Heart right ventricle (tissue), 16 donors: ENCODE data around the gene KCTD14. TPM values are rescaled to one million over a fixed set of nuclear protein-coding genes. Genes with fewer than 3 reads are reported as not detected.

Experiments
- ATAC-seq, 8 donors: fragments of 200-7000 bp; cut with Tn5 transposase; one replicate each; pipeline ENCODE4 v1.9.1; 2020; ENCODE audit warnings: mild to moderate bottlenecking in 8 of 8, moderate library complexity in 8 of 8, moderate number of reproducible peaks in 1 of 8
- DNase-seq, 2 donors: peaks; one replicate each; pipeline ENCODE4 v3.0.0-alpha.2; 2020
- H3K27ac ChIP-seq, 10 donors: fragments of 200-600 bp; sonication (generic) in 2 of 10; one replicate each; pipeline versions ENCODE4 v1.5.0 to v1.8.0; 2020 to 2022; ENCODE audit warnings: mild to moderate bottlenecking in 3 of 10
- H3K27me3 ChIP-seq, 7 donors: fragments of 200-600 bp; one replicate each; pipeline ENCODE4 v1.8.0; 2021 to 2022; ENCODE audit warnings: mild to moderate bottlenecking in 2 of 7
- H3K36me3 ChIP-seq, 9 donors: fragments of 200-600 bp; sonication (generic) in 1 of 9; one replicate each; pipeline versions ENCODE4 v1.5.0 to v1.8.0; 2020 to 2022; ENCODE audit warnings: mild to moderate bottlenecking in 2 of 9
- H3K4me1 ChIP-seq, 9 donors: fragments of 200-600 bp; sonication (generic) in 1 of 9; one replicate each; pipeline versions ENCODE4 v1.5.0 to v1.8.0; 2020 to 2022; ENCODE audit warnings: mild to moderate bottlenecking in 4 of 9
- H3K4me3 ChIP-seq, 10 donors: fragments of 200-600 bp; sonication (generic) in 2 of 10; one replicate each; pipeline versions ENCODE4 v1.5.0 to v1.8.0; 2020 to 2022; ENCODE audit warnings: mild to moderate bottlenecking in 7 of 10, moderate library complexity in 2 of 10
- H3K9me3 ChIP-seq, 11 donors: fragments of 200-600 bp in 10 of 11; sonication (generic) in 2 of 11; one replicate each; pipeline versions ENCODE4 v1.5.0 to v1.8.0; 2013 to 2022; ENCODE audit warnings: mild to moderate bottlenecking in 2 of 11, control low read depth in 1 of 11, moderate library complexity in 1 of 11
- WGBS, 2 donors: extraction: QIAGEN DNeasy Blood & Tissue Kit; methylation state at CpG; one replicate each; pipeline ENCODE4 v1.1.7; 2013; ENCODE audit warnings: inconsistent platforms in 1 of 2; 5-methylcytosine and 5-hydroxymethylcytosine counted together
- intact Hi-C, 10 donors: fragments of 100-400 bp; cut with DNase I; formaldehyde crosslinking; loops; one replicate each; pipeline versions ENCODE4 v1.11.1 to v1.14.2; 2022
- long read RNA-seq, 3 donors: library from polyadenylated mRNA; unstranded; transcript quantifications; one replicate each; pipeline ENCODE4 v2.0.0, GENCODE V29; 2020 to 2021
- polyA plus RNA-seq, 2 donors: library from polyadenylated mRNA; stranded (reverse); fragments of 200-250 nt; gene quantifications; one replicate each; pipeline ENCODE4 v1.2.3, GENCODE V29; 2013
- total RNA-seq, 10 donors: library from RNA; stranded (reverse); fragmentation: NEBNext Ultra II Directional in 3 of 10; extraction: Animal tissue kit (Norgen Biotek cat#: 25700) in 3 of 10; gene quantifications; one replicate each; pipeline versions ENCODE4 v1.2.1 to v1.2.4, GENCODE V29; 2021 to 2023
- TF ChIP-seq, protein P1 (sequence below), 9 donors: fragments of 200-600 bp; sonication (generic) in 2 of 9; IDR thresholded peaks; one replicate each; pipeline versions ENCODE4 v1.5.0 to v1.8.0; 2021 to 2022; ENCODE audit warnings: antibody characterized with exemption in 9 of 9, mild to moderate bottlenecking in 5 of 9, moderate library complexity in 1 of 9
- donor health status: Arrhythmogenic right ventricular cardiomyopathy.
- donor health status: ischemic (EF 13 %, LVEDD 7.1; RV severe dilation, severe dysfunction).
- donor health status: healthy with polysubstance abuse.
- donor health status: DM: no; HTN: yes; CAD: no.
- donor health status: DM: no; HTN: no; CAD: no.
- donor health status: ischemic (EF 25% LVEDD 6.9; RV normal size, moderate dysfunction).
- donor health status: ischemic (EF 25% LVEDD 5.7; RV mildly dilated, moderate dysfunction).
- donor health status: healthy.
- donor health status: DM: yes; HTN: yes; CAD: no.
- donor health status: Ischemic cardiomyopathy.
- donor health status: ischemic (EF 35%, LVEDD 5.7; RV mildly dilated, moderate dysfunction).
- donor health status: nonischemic (EF 11% LVEDD 7.7; RV severe dilation, severe dysfunction).
- donor health status: DM: yes; HTN: yes; CAD: no.
- donor health status: PGD.
- donor health status: ischemic (EF 29% LVEDD 5.4; RV normal size, mild dysfunction).
- donor health status: nonischemic (EF 23%, LVEDD 6.1; RV moderate dilation, normal function).

The KCTD14 gene, protein sequence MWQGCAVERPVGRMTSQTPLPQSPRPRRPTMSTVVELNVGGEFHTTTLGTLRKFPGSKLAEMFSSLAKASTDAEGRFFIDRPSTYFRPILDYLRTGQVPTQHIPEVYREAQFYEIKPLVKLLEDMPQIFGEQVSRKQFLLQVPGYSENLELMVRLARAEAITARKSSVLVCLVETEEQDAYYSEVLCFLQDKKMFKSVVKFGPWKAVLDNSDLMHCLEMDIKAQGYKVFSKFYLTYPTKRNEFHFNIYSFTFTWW
- total RNA-seq (under 1 TPM in 9 of 10 donors, not detected in 1; 0.17 to 0.53 (median 0.21) TPM), polyA plus RNA-seq (under 1 TPM; 0.15 to 0.49 TPM)
- long read RNA-seq, donor 1, result 0 reads
- long read RNA-seq, donor 2, partial matches to known transcripts, result 0 of 1 reads
- long read RNA-seq, donor 2, other reads (novel, unspliced or antisense), result 0 of 1 reads
- long read RNA-seq, donor 3, partial matches to known transcripts, result 0 of 2 reads
- long read RNA-seq, donor 3, other reads (novel, unspliced or antisense), result 0 of 2 reads

DNA sequence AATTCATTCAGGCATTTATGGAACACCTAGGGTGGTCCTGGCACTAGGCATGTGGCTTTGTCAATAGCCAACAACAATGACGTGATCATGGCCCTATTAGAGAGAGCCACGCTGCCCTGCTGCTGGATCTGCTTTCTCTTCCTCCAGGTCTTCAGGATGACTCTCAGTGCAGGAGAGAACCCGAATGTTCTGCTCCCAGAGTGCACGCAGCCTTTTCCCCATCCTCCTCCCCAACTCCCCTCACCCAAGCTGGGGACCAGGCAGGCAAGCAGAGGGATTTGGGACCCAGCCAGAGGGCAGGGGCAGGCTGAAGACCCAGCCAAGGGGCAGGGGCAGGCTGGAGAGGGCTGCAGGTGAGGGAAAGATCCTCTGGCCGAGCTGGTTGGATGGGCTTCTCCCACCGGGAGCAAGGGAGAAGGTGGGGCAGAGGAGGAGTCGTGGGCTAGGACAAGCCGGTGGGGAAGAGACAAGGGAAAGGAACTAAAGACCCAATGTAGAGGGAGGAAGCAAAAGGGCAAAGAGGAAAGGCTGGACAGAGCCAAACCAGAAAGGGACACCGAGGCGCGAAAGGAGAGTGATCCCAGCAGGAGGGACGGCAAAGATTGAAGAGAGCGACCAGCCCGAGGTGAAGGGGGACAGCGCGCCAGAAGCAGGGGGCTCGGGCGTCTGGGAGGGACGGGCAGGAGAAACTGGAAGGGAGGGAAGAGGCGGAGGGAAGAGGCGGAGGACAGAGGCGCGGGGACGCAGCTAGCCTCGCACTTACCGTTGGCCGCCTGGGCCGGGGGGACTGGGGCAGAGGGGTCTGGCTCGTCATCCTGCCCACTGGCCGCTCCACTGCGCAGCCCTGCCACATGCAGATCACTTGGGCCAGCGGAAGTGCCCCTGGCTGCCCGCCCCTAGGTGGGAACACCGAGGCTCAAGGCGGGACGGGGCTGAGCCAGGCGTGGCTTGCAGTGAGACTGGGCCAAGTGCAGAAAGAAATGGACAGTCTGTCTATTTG, at the start of gene KCTD14:
KCTD14 (minus strand) TSS at position 880 of the 1,000 bp plus-strand sequence; CDS start at position 853, 27 bp downstream.
- H3K4me1 ChIP-seq, result peaks cover 0 to 12% (median 5%) of the 10 kb centered on the region in 9 donors
- DNase-seq (peak; percentile 8 to 23), ATAC-seq (peak; percentile 39 to 79 (median 57))
- no peaks in the 10 kb centered on the region for H3K9me3 ChIP-seq
- H3K27me3 ChIP-seq, result peaks cover 0 to 15% (median 6%) of the 10 kb centered on the region in 7 donors
- H3K27ac ChIP-seq, result peak within 1 kb of the TSS in 1 of 10 donors; percentile 10
- 12 to 17% methylated on average over 36 to 37 of the region's 37 CpGs for WGBS, 2 donors
- H3K36me3 ChIP-seq, result no peaks in the 10 kb centered on the region
- intact Hi-C loops, result no loop called here
- TF ChIP-seq, protein P1, sequence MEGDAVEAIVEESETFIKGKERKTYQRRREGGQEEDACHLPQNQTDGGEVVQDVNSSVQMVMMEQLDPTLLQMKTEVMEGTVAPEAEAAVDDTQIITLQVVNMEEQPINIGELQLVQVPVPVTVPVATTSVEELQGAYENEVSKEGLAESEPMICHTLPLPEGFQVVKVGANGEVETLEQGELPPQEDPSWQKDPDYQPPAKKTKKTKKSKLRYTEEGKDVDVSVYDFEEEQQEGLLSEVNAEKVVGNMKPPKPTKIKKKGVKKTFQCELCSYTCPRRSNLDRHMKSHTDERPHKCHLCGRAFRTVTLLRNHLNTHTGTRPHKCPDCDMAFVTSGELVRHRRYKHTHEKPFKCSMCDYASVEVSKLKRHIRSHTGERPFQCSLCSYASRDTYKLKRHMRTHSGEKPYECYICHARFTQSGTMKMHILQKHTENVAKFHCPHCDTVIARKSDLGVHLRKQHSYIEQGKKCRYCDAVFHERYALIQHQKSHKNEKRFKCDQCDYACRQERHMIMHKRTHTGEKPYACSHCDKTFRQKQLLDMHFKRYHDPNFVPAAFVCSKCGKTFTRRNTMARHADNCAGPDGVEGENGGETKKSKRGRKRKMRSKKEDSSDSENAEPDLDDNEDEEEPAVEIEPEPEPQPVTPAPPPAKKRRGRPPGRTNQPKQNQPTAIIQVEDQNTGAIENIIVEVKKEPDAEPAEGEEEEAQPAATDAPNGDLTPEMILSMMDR (IDR thresholded peaks at IDR 0.05), result no peak
- H3K4me3 ChIP-seq, result peak within 1 kb of the TSS in 9 of 10 donors; percentile 37 to 57 (median 48)

GRCh38 chr11:78072455-78072854, 49.4 kb upstream of the KCTD14 start:
- no peak overlapping the region for H3K4me3 ChIP-seq
- intact Hi-C loops, result no loop called here
- no peaks in the 10 kb centered on the region for H3K27me3 ChIP-seq
- H3K36me3 ChIP-seq, result peaks cover 0 to 73% (median 18%) of the 10 kb centered on the region in 9 donors
- ATAC-seq, result no peak
- H3K4me1 ChIP-seq, result peaks cover 3 to 53% (median 33%) of the 10 kb centered on the region in 9 donors
- TF ChIP-seq, protein P1 (IDR thresholded peaks at IDR 0.05), result no peak
- H3K9me3 ChIP-seq, result no peaks in the 10 kb centered on the region
- WGBS, 2 donors, result 84 to 91% methylated on average over 4 of the region's 4 CpGs
- no peak overlapping the region for H3K27ac ChIP-seq
- no peak for DNase-seq

DNA sequence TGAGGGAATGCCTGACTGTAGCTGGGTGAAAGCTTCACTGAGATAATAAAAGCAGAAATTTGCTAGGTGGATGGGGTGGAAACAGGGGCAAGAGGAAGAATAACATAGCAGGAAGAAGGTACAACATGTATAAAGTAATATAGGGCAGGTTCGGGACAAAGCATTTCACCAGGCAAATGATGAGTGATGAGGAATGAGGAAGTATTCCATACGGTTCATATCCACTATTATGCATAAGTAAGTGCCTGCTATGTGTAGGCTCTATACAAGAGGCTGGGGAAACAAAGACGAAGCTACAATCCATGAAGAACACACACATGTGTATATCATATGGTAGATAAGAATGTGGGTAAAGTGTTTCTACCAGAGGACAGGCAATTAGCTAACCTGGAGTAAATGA, 48.6 kb upstream of the KCTD14 start:
- H3K27ac ChIP-seq, result no peak overlapping the region
- 67 to 68% methylated on average over 3 of the region's 3 CpGs for WGBS, 2 donors
- DNase-seq (no peak), ATAC-seq (no peak)
- H3K4me3 ChIP-seq, result no peak overlapping the region
- no peaks in the 10 kb centered on the region for H3K9me3 ChIP-seq
- H3K36me3 ChIP-seq, result peaks cover 0 to 77% (median 18%) of the 10 kb centered on the region in 9 donors
- TF ChIP-seq, protein P1 (IDR thresholded peaks at IDR 0.05), result no peak
- no peaks in the 10 kb centered on the region for H3K27me3 ChIP-seq
- intact Hi-C loops, result no loop called here
- peaks cover under 1 to 45% (median 25%) of the 10 kb centered on the region in 9 donors for H3K4me1 ChIP-seq

GRCh38 chr11:78070621-78071020, 47.5 kb upstream of the KCTD14 start:
- ATAC-seq (peak in 2 of 8 donors; percentile 31 to 45), DNase-seq (no peak)
- H3K4me3 ChIP-seq, result no peak overlapping the region
- TF ChIP-seq, protein P1 (IDR thresholded peaks at IDR 0.05), result no peak
- H3K27me3 ChIP-seq, result no peaks in the 10 kb centered on the region
- peaks cover 0 to 35% (median 15%) of the 10 kb centered on the region in 9 donors for H3K4me1 ChIP-seq
- no peaks in the 10 kb centered on the region for H3K9me3 ChIP-seq
- H3K27ac ChIP-seq, result no peak overlapping the region
- intact Hi-C loops, result no loop called here
- whole genome bisulfite sequencing, 2 donors, result 73 to 79% methylated on average over 2 of the region's 2 CpGs
- peaks cover 0 to 66% (median 18%) of the 10 kb centered on the region in 9 donors for H3K36me3 ChIP-seq
